NK-92 treated with Interleukin-12 subunit alpha and Interleukin-12 subunit beta, amount 100 ng/mL, for 24 hours (cell line): ENCODE measurements around the gene NDRG3.

Experiments used
- DNase-seq: peaks from one replicate; lab custom pipeline; 2025; lab: John Stamatoyannopoulos, UW

Gene NDRG3

GRCh38 chr20:36745927-36746659 is at the start of gene NDRG3:
NDRG3 (minus strand) TSS chr20:36746090; CDS start chr20:36721735, 24,355 bp downstream.
- peak; percentile 86 for DNase-seq

- DNase-seq = no peak
Observed at GRCh38 chr20:36794116-36794474, 48.2 kb upstream of the NDRG3 start.

- no peak for DNase-seq
Observed at GRCh38 chr20:36793294-36794115, 47.6 kb upstream of the NDRG3 start.

DNA sequence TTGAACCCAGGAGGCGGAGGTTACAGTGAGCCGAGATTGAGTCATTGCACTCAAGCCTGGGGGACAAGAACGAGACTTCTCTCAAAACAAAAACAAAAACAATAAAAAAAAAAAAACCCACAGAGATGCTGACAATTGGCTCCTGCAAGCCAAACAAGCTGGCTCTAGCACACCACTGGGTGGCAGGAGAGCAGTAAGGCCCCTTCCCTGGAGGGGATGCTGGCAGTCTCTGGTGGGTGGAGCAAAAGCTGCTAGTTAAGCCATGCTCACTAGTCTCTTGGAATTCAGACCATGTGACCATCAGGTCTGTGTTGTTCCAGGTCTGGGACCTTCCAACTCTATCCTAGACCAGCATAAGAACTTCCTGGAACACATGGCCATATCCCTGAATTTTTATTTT is 46.5 kb upstream of the NDRG3 start:
- DNase-seq = no peak

DNA sequence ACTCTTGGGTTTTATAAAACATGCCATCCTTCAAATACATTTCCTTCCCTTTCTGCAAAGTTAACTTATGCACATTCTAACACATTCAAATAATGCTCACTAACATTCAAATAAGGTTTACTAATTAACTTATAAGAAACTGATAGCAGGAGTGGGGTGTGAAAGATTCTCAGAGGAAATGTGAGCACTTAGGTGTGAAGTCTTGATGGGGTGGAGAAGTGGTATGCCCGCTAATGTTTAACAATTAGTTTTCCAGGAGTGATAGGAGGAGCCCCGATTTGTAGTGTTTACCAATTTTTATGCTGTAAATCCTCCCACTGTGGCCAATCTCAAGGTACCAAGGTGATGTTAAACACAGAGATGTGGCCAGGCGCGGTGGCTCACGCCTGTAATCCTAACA is 46.0 kb upstream of the NDRG3 start:
- no peak for DNase-seq

- no peak for DNase-seq
Observed at GRCh38 chr20:36786663-36787062, 40.8 kb upstream of the NDRG3 start.

GRCh38 chr20:36786246-36786645 is 40.4 kb upstream of the NDRG3 start:
- no peak for DNase-seq

GRCh38 chr20:36785308-36785707 is 39.4 kb upstream of the NDRG3 start:
- DNase-seq = no peak

DNA sequence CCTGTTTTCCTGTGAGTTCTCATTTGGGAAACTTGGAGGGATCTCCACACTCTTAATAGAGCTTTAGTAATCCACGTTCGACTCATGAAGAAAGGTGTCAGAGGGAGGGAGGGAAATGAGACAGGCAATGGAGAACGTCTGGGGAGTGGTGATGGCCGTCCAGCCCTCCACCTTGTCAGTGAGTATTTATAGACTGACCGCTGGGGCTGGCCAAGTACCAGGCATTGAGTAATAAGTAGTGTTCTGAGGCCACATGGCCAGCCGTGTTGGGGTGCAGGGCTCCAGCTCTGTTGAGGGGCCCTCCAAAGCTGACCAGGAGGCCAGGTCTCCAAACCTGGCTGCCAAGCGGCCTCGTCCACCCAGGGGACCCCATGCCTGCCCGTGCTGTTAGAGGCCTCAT is 39.0 kb upstream of the NDRG3 start:
- no peak for DNase-seq

DNA sequence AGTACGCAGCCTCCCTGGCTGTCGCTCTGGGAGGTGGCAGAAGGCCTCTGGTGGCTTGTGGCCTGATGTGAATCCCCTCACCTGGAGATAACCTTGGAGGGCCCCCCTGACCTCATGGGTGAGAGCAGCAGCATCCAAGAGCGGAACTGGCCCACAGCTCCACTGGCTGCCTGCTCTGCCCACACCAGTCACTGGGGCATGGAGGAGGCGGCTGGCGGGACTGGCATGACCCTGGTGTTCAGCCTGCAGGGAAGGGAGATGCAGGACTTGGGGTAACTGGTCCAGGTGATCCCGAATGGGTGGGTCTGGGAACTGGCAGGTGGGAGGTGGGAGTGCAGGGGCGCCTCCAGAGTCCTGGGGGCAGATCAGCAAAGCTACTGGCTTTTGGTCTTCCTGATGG is 38.2 kb upstream of the NDRG3 start:
- DNase-seq = no peak

- no peak for DNase-seq
Observed at GRCh38 chr20:36779656-36780025, 33.8 kb upstream of the NDRG3 start.

DNA sequence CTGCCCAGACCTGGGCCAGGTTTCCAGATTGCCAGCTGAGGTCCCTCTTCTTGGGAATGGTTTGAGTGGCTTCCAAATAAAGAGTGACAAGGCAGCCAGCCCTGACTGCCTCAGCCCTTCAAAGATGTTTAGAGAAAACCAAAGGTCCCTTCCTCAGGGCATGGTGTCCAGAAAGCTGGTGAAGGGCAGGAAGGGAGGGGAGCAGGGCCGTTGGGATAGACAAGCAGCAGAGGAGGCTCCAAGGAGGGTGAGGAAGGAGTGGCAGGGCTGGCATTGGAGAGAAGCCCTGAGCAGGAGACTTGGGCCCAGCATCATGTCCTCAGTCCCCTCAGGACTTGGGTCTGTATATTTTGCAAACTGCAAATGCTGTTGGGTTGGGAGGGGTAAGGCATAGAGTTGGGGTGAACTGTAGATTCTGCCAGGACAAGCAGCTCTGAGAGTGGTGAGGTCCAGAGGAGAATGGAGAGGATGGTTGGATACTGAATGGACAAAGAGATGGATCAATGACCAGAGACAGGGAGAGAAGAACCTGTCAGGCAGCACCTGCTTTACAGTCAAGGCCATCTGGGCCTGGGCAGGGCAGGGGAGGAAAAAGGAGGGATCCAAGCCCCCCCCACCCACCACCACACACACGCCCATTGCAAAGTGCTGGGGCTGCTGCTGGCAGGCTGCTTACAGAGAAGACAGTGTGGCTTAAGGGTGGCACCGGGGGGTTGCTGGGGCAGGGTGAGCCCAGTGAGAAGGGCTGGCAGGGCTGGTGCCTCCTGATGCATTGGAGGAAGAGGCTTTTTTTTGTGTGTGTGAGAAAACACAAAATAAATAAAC is 33.2 kb upstream of the NDRG3 start:
- no peak for DNase-seq

DNA sequence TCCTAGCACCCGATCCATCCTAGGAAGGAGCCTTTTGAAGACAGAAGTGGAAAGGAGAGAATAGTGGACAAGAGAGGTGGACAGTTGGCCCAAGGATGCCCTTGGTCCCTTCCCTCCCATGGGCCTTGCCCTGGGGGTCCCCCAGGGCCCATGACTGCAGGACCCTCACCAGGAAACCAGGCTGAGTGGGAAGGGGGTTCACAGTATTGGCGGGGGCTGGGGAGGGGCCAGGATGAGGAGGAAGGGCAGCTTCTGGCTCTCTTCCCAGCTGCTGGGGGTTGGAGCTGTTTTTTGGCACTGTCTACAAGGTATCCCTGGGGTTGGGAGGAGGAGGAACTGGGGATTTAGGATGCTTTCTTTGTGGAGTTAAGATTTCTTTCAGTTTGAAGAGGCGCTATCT is 31.7 kb upstream of the NDRG3 start:
- DNase-seq = no peak

GRCh38 chr20:36777167-36777566 is 31.3 kb upstream of the NDRG3 start:
- DNase-seq = no peak

DNA sequence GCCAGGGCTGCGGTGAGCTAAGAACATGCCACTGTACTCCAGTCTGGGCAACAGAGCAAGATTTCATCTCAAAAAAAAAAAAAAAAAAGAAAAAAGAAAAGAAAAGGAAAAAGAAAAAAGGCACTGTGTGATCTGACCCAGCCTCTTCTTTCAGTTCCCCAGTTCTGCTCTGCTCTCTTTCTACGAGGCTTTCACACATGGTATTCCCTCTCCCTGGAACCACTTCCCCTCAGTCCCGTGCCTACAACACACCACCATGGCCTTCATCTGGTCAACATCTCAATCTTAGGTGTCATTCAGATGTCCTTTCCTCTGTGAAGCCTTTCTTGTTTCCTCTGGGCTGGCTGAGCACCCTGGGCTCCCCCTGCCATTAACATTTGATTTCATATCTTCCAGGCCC is 29.9 kb upstream of the NDRG3 start:
- DNase-seq = no peak

DNA sequence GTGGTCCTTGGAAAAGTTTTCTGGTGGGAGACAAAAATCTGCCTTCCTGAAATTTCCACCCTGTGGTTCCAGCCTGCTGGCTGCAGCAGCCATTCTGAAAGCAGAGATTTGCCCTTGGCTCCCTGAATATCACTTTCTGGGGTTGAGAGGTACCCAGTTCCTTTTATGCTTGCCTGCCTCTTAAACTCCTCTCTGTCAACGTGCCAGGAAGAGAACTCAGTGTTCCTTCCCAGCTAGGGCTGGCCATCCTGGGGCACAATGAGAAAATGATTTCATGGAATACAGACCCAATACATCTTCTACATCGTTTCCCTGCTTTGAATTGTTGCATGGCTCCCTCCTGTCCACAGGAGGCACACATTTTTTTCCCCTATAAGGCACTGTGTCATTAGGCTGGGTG is 29.3 kb upstream of the NDRG3 start:
- DNase-seq = no peak

GRCh38 chr20:36773597-36774390 is 27.9 kb upstream of the NDRG3 start, which contains the start of gene DSN1:
DSN1 (minus strand) TSS chr20:36773763; CDS start chr20:36771458, 2,305 bp downstream.
- peak; percentile 97 for DNase-seq

DNA sequence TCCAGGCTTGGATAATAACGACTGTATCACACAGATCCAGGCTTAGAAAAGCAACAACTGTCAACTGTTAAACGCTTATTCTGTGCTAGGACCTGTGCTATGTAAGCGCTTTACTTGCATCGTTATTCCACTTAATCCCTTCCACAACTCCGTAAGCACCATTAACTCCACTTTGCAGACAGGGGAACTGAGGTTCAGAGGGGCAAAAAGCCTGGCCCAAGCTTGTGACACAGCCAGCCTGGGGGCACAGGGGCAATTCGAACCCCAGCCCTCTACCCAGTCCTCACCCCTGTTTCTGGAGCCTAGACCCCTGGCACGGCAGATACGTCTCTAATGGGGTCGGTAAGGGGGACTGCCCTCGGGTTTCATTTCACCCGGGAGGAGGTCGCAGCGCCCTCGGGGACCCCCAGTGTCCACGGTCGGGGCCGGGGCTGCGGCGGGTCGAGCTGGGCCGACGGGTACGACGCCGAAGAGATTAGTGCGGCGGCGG is 27.3 kb upstream of the NDRG3 start:
- no peak for DNase-seq

GRCh38 chr20:36770680-36771079 is 24.8 kb upstream of the NDRG3 start:
- no peak for DNase-seq

DNA sequence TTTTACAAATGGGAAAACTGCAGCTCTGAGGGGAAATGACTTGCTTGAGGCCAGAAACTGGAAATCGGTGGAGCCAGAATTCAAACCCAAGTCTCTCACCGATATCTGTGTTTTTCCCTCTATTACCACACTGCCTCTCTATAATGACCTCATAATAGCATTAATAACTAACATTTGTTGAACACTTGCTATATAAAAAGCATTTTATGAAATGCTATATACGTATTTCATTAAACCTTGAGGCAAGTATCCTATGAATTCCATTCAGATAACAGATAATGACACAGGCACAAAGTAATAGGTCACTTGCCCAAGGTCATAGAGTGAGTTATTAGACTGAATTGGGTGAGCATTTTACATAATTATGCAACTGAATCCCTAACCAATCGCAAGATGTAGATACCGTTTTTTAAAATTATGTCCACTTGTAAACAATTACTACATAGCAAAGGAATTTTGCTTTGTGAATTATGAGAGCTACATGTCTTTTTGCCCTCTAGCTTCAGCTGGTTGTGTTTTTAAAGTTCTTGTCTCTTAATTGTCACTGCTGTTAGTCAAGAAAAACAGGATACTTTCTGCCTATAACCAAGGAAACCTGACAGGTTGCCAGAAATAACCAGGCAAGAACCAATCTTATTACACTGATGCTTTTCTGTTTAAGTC is 23.0 kb upstream of the NDRG3 start:
- no peak for DNase-seq

GRCh38 chr20:36761125-36761524 is 15.2 kb upstream of the NDRG3 start:
- DNase-seq = no peak
